ENCODE results near the gene TCEA2.

The TCEA2 gene

GRCh38 chr20:64025101-64025825 lies 37.7 kb upstream of the TCEA2 start:
- no peak overlapping the region for H2AFZ ChIP-seq (ENCODE audit: low read length)
- TF ChIP-seq EZH2phosphoT487 (IDR thresholded peaks at IDR 0.05; ENCODE audit: borderline replicate concordance): no peak
- H3K4me2 ChIP-seq (ENCODE audit: low read depth, low read length, poor library complexity, severe bottlenecking): no peak overlapping the region
- no peak overlapping the region for H3K4me3 ChIP-seq (ENCODE audit: low read length, poor library complexity, severe bottlenecking)
- no peaks in the 10 kb centered on the region for H3K9me3 ChIP-seq (ENCODE audit: insufficient read depth, low read depth, low read length)
- no peaks in the 10 kb centered on the region for H3F3A ChIP-seq (ENCODE audit: low read depth)
- no peaks in the 10 kb centered on the region for H4K20me1 ChIP-seq (ENCODE audit: insufficient read depth, low read length, poor library complexity, severe bottlenecking)
- H3K27me3 ChIP-seq (ENCODE audit: insufficient read depth, low read length, poor library complexity, severe bottlenecking): no peaks in the 10 kb centered on the region
- peaks cover 87% of the 10 kb centered on the region; the same call in 1 of the 2 replicates for H3K36me3 ChIP-seq (ENCODE audit: insufficient read depth, low read length)
- no peak overlapping the region for H3K9ac ChIP-seq (ENCODE audit: low read depth, low read length, poor library complexity, severe bottlenecking)
- no peaks in the 10 kb centered on the region for H3K79me2 ChIP-seq (ENCODE audit: insufficient read depth, low read length)
- no peaks in the 10 kb centered on the region for H3K9me2 ChIP-seq (replicated peaks; ENCODE audit: low read depth, low read length)
- no peaks in the 10 kb centered on the region for H3K4me1 ChIP-seq (ENCODE audit: insufficient read depth, low read length, poor library complexity, severe bottlenecking)

GRCh38 chr20:64025826-64026412 lies 37.1 kb upstream of the TCEA2 start:
- no peaks in the 10 kb centered on the region for H3K9me3 ChIP-seq (ENCODE audit: insufficient read depth, low read depth, low read length)
- no peaks in the 10 kb centered on the region for H3K79me2 ChIP-seq (ENCODE audit: insufficient read depth, low read length)
- H3K4me3 ChIP-seq (ENCODE audit: low read length, poor library complexity, severe bottlenecking): no peak overlapping the region
- H2AFZ ChIP-seq (ENCODE audit: low read length): no peak overlapping the region
- peaks cover 91% of the 10 kb centered on the region; the same call in 1 of the 2 replicates for H3K36me3 ChIP-seq (ENCODE audit: insufficient read depth, low read length)
- H4K20me1 ChIP-seq (ENCODE audit: insufficient read depth, low read length, poor library complexity, severe bottlenecking): no peaks in the 10 kb centered on the region
- TF ChIP-seq CTCF (conservative IDR thresholded peaks at IDR 0.05; ENCODE audit: low read length) (no peak), EZH2phosphoT487 (IDR thresholded peaks at IDR 0.05; ENCODE audit: borderline replicate concordance) (no peak)
- no peak overlapping the region for H3K9ac ChIP-seq (ENCODE audit: low read depth, low read length, poor library complexity, severe bottlenecking)
- no peaks in the 10 kb centered on the region for H3K27me3 ChIP-seq (ENCODE audit: insufficient read depth, low read length, poor library complexity, severe bottlenecking)
- no peaks in the 10 kb centered on the region for H3K9me2 ChIP-seq (replicated peaks; ENCODE audit: low read depth, low read length)
- H3K4me2 ChIP-seq (ENCODE audit: low read depth, low read length, poor library complexity, severe bottlenecking): no peak overlapping the region
- H3F3A ChIP-seq (ENCODE audit: low read depth): no peaks in the 10 kb centered on the region
- H3K4me1 ChIP-seq (ENCODE audit: insufficient read depth, low read length, poor library complexity, severe bottlenecking): no peaks in the 10 kb centered on the region

GRCh38 chr20:64027981-64028685 lies 34.9 kb upstream of the TCEA2 start:
- Histone ChIP-seq H3K79me2 (ENCODE audit: insufficient read depth, low read length) (no peaks in the 10 kb centered on the region), H3K9ac (ENCODE audit: low read depth, low read length, poor library complexity, severe bottlenecking) (no peak overlapping the region), H3K4me3 (ENCODE audit: low read length, poor library complexity, severe bottlenecking) (no peak overlapping the region), H3K4me1 (ENCODE audit: insufficient read depth, low read length, poor library complexity, severe bottlenecking) (no peaks in the 10 kb centered on the region), H3K27me3 (ENCODE audit: insufficient read depth, low read length, poor library complexity, severe bottlenecking) (no peaks in the 10 kb centered on the region), H3F3A (ENCODE audit: low read depth) (no peaks in the 10 kb centered on the region), H2AFZ (ENCODE audit: low read length) (no peak overlapping the region), H4K20me1 (ENCODE audit: insufficient read depth, low read length, poor library complexity, severe bottlenecking) (no peaks in the 10 kb centered on the region), H3K9me3 (ENCODE audit: insufficient read depth, low read depth, low read length) (no peaks in the 10 kb centered on the region), H3K4me2 (ENCODE audit: low read depth, low read length, poor library complexity, severe bottlenecking) (no peak overlapping the region), H3K9me2 (replicated peaks; ENCODE audit: low read depth, low read length) (no peaks in the 10 kb centered on the region), H3K36me3 (ENCODE audit: insufficient read depth, low read length) (peaks cover 80% of the 10 kb centered on the region; the same call in 1 of the 2 replicates)
- TF ChIP-seq CTCF (conservative IDR thresholded peaks at IDR 0.05; ENCODE audit: low read length): no peak
